Femur (tissue), 1 donor: ENCODE data around the gene TMEM30B.

Source experiments
- DNase-seq: peaks from one replicate; pipeline ENCODE4 v3.0.0-alpha.2; 2017

The TMEM30B gene

DNA sequence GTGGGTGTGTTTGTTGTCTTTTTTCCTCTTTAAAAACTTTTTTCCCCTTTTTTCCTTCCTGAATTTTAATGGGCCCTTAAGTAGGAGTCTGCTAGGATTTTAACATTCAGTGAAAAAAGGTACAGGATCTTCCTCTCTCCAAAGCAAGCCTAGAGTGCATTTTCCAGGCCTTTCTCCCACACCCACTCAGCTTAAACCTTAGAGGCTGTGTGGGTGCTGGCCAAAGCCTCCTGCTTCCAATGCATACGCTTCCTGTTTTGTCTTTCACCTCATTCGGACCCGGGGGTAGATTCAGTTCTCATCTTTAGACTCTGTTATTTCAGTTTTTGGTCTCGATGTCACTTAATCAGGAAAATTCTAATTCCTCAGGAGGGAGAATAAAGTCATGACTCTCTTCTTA, 51.2 kb downstream of the TMEM30B start:
- peak; percentile 41 for DNase-seq

GRCh38 chr14:61229475-61229888, 51.7 kb downstream of the TMEM30B start:
- DNase-seq = no peak

GRCh38 chr14:61227884-61228591, 53.1 kb downstream of the TMEM30B start:
- DNase-seq = no peak
